ENCODE measurements around the gene RAD51B.

The RAD51B gene

DNA sequence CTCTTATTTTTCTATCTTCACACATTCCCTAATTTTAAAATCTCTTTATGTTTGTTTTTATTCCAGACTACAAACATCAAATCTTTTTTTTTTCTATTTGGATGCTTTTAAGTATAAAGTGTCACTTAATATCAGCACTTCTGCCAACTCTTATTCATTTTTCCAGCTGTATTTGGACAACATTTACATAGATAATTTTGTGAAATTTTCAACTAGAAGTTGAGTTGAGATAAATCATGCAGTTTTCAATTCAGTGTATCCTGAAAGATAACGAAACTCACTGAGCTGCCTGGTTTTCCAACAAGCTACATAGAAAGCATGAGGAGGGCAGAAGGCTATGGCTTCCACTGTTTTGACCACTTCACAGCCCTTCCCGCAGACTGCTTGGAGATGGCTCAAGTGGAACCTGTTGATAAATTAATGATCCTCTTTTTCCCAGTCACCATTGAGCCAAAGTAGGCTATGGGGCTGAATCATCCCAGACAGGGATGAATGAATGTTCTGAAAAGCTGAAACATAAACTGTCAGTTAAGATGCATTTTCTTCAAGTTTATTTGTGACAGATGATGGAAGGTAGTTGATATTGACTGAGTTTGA, 213.9 kb downstream of the RAD51B start:
- TF ChIP-seq, protein P1, sequence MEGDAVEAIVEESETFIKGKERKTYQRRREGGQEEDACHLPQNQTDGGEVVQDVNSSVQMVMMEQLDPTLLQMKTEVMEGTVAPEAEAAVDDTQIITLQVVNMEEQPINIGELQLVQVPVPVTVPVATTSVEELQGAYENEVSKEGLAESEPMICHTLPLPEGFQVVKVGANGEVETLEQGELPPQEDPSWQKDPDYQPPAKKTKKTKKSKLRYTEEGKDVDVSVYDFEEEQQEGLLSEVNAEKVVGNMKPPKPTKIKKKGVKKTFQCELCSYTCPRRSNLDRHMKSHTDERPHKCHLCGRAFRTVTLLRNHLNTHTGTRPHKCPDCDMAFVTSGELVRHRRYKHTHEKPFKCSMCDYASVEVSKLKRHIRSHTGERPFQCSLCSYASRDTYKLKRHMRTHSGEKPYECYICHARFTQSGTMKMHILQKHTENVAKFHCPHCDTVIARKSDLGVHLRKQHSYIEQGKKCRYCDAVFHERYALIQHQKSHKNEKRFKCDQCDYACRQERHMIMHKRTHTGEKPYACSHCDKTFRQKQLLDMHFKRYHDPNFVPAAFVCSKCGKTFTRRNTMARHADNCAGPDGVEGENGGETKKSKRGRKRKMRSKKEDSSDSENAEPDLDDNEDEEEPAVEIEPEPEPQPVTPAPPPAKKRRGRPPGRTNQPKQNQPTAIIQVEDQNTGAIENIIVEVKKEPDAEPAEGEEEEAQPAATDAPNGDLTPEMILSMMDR (conservative IDR thresholded peaks at IDR 0.05; ENCODE audit: low read depth, low read length) = no peak
- no peak overlapping the region for H3K4me3 ChIP-seq (ENCODE audit: low read length)
- DNase-seq (ENCODE audit: low read depth) = no peak

DNA sequence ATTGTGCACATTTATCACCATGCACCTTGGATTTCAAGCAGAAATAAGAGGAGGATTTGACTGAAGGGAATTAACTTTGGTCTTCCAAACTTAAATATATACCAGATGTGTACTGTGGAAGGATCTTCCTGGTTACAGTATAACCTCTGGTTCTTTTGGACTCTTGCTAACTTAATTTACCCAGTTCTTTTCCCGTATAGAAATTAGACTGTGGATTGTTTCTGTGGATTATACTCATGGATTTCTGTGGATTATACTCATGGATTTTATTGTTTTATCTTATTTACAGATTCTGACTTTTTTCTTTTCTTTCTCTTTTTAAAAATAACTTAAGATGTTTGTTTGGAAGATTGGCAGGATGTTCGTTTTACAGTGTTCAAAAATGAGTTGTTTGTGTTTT, 215.3 kb downstream of the RAD51B start:
- TF ChIP-seq, protein P1 (conservative IDR thresholded peaks at IDR 0.05; ENCODE audit: low read depth, low read length) = no peak

DNA sequence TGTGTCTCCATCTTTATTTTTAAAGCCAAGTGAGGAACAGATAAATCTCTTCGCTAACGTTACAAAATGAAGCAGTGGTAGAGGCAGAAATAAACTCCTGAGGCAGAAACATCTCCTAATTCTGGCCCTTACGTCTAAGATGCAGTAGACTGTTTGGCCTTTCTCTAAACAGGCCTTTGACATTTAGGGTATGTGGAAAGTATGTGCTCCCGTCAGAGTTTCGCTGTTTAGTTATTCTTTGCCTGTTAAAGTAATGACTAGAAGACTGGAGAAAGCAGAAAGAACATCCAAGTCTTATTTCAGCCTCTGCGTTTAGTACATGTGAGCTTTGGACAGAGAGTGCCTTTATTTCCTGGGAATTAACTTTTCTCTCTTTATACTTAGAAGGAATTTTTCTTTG, 216.6 kb downstream of the RAD51B start:
- TF ChIP-seq, protein P1 (conservative IDR thresholded peaks at IDR 0.05; ENCODE audit: low read depth, low read length) = no peak
- DNase-seq (ENCODE audit: low read depth) = no peak
- H3K4me3 ChIP-seq (ENCODE audit: low read length) = no peak overlapping the region

More for the DNA sequence above, 215.3 kb downstream of the RAD51B start:
- H3K4me3 ChIP-seq (ENCODE audit: low read length) = no peak overlapping the region
- no peak for DNase-seq (ENCODE audit: low read depth)

DNA sequence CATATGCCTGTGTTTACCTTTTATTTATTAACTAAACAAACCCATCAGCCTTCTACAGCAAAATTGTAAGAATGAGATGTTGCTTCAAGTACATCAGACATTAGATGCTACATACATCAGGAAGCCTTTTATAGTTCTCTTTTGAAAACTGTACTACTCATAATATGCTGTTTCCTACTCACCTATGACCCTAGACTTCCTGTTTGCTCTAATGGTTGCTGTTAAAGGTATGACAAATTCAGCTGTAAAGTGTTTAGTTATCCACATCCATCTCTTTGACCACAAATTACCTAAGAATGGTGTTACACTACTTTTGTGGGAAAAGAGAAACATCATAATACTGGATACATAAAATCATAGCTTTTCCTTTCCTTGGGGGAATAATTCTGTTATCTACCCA, 220.0 kb downstream of the RAD51B start:
- TF ChIP-seq, protein P1 (conservative IDR thresholded peaks at IDR 0.05; ENCODE audit: low read depth, low read length) = no peak
- H3K4me3 ChIP-seq (ENCODE audit: low read length) = no peak overlapping the region
- DNase-seq (ENCODE audit: low read depth) = no peak

DNA sequence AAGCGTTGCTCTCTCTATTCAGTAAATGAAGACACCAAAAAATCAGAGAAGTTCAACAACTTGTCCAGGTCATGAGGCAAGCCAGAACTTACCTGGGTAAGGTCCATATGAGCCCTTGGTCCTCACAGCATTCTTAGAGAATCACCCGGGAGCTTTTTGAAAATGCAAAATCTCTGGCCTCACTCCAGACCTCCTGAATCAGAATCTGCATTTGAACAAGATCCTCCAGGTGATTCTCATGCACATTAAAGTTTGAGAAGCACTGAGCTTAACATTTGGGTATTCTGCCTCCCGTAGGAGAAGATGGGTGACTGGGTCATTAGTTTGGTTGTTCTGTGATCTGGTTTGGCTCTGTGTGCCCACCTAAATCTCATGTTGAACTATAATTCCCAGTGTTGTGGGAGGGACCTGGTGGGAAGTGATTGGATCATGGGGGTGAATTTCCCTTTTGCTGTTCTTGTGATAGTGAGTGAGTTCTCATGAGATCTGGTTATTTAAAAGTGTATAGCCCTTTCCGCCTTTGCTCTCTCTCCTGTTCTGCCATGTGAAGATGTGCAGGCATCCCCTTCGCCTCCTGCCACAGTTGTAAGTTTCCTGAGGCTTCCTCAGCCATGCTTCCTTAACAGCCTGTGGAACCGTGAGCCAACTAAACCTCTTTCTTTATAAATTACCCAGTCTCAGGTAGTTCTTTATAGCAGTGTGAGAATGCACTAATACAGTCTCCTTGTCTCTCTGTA, 221.2 kb downstream of the RAD51B start:
- TF ChIP-seq, protein P1 (conservative IDR thresholded peaks at IDR 0.05; ENCODE audit: low read depth, low read length) = no peak

DNA sequence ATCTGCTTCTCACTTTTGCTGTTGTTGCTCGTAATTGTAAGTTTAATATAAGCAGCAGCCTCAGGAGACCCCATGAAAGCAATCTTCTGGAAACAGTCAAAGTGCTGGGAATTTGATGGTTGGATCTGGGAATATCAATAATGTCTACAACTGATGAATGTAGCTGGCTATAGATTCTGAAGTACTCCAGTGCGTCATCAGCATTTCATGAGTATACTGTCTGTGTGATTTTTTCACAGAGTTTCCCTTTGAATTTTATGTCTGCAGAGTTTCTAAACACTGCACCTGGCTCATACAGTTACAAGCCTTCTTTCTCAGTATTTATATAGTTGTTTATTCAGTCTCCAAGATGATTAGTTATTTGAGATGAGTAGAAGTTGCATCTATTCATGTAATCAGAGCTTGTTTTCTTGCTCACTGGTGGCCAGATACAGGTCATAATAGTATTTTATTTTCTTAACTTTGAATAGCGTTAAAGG, 222.3 kb downstream of the RAD51B start:
- no peak for DNase-seq (ENCODE audit: low read depth)
- no peak overlapping the region for H3K4me3 ChIP-seq (ENCODE audit: low read length)
- TF ChIP-seq, protein P1 (conservative IDR thresholded peaks at IDR 0.05; ENCODE audit: low read depth, low read length) = no peak

More for the DNA sequence above, 221.2 kb downstream of the RAD51B start:
- H3K4me3 ChIP-seq (ENCODE audit: low read length) = no peak overlapping the region
- no peak for DNase-seq (ENCODE audit: low read depth)
